Upper lobe of left lung (tissue), 6 donors: ENCODE data around the gene TBCK. TPM values are rescaled to one million over a fixed set of nuclear protein-coding genes. Genes with fewer than 3 reads are reported as not detected.

Source experiments
- ATAC-seq, 2 donors: fragments of 200-7000 bp; cut with Tn5 transposase; one replicate each; pipeline ENCODE4 v1.9.1; 2022; ENCODE audit warnings: mild to moderate bottlenecking in 2 of 2, moderate library complexity in 2 of 2; ENCODE audit not compliant: low FRiP score in 2 of 2
- DNase-seq, 2 donors: peaks; one replicate each; pipeline ENCODE4 v3.0.0-alpha.2; 2019 to 2020
- H3K27ac ChIP-seq, 4 donors: fragments of 200-600 bp; sonication (generic); one replicate each; pipeline ENCODE4 v1.5.1; 2016 to 2019
- H3K27me3 ChIP-seq, 4 donors: fragments of 200-600 bp; sonication (generic); one replicate each; pipeline ENCODE4 v1.5.1; 2017 to 2019
- H3K36me3 ChIP-seq, 4 donors: fragments of 200-600 bp; sonication (generic); one replicate each; pipeline ENCODE4 v1.5.1; 2016 to 2019
- H3K4me1 ChIP-seq, 4 donors: fragments of 200-600 bp; sonication (generic); one replicate each; pipeline ENCODE4 v1.5.1; 2018 to 2019
- H3K4me3 ChIP-seq, 4 donors: fragments of 200-600 bp; sonication (generic); one replicate each; pipeline ENCODE4 v1.5.1; 2017 to 2019; ENCODE audit warnings: mild to moderate bottlenecking in 2 of 4, moderate library complexity in 1 of 4
- H3K9me3 ChIP-seq, 4 donors: fragments of 200-600 bp; sonication (generic); one replicate each; pipeline ENCODE4 v1.5.1; 2018 to 2019
- EP300 ChIP-seq, 4 donors: sonication (generic); formaldehyde crosslinking; IDR thresholded peaks; one replicate each; pipeline ENCODE4 v1.5.1; 2017; ENCODE audit warnings: antibody characterized with exemption in 4 of 4, control low read depth in 2 of 4
- POLR2A ChIP-seq, 4 donors: fragments of 450-650 bp; IDR thresholded peaks; one replicate each; pipeline ENCODE4 v1.5.1; 2016 to 2017; ENCODE audit warnings: antibody characterized with exemption in 4 of 4, mild to moderate bottlenecking in 2 of 4
- POLR2AphosphoS5 ChIP-seq, 2 donors: sonication (generic); formaldehyde crosslinking; IDR thresholded peaks; one replicate each; pipeline ENCODE4 v1.5.1; 2017; ENCODE audit warnings: antibody characterized with exemption in 2 of 2
- WGBS, 2 donors: methylation state at CpG; one replicate each; pipeline ENCODE4 v1.1.5; 2017 to 2018; 5-methylcytosine and 5-hydroxymethylcytosine counted together
- total RNA-seq, 6 donors: library from RNA; depleted of rRNA in 4 of 6; stranded (reverse); fragments of >200 nt in 4 of 6; gene quantifications; one replicate each; pipeline versions ENCODE4 v1.1.0 to v1.2.1, GENCODE V29; 2016 to 2021
- TF ChIP-seq, protein P1 (sequence below), 6 experiments: fragments of 450-650 bp in 4 of 6; fragments of 200-600 bp in 2 of 6; sonication (generic) in 2 of 6; IDR thresholded peaks; one replicate each; pipeline ENCODE4 v1.5.1; 2016 to 2019; ENCODE audit warnings: antibody characterized with exemption in 6 of 6
- donor health status: DM: no; HTN: no; CAD: no; lungs with moderate emphysema.
- donor health status: DM: no; HTN: yes; CAD: no; lungs with severe emphysema.

Gene TBCK
- total RNA-seq, 6 donors from 2014 or later: 24.8 to 54.5 (median 32.3) TPM

DNA sequence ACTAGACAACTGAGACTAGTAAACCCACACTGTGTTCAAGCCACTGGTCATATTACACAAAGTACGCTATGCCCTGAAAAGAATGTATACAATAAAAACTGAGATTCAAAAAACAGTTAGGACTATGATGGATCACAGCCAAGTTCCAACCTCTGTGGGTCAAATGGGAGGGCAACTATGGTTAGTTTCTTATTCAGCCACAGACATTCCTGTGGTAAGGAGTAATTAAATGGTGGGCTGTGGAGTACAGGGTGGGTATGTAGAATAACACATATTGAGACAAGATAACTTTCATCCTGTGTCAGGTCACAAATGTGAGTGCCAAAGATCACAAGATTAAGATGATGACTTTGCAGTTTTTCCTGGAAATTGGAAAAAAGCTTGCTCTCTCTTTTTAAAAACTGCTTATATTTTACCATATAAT is 253.5 kb downstream of the TBCK start:
- 46 to 55% methylated on average over 1 of the region's 1 CpG for WGBS, 2 donors
- H3K4me3 ChIP-seq: no peak overlapping the region
- no peak for ATAC-seq
- H3K9me3 ChIP-seq: no peaks in the 10 kb centered on the region
- no peak for DNase-seq
- no peaks in the 10 kb centered on the region for H3K27me3 ChIP-seq
- TF ChIP-seq POLR2A (IDR thresholded peaks at IDR 0.05) (no peak), EP300 (IDR thresholded peaks at IDR 0.05) (no peak), POLR2AphosphoS5 (IDR thresholded peaks at IDR 0.05) (no peak)
- TF ChIP-seq, protein P1, sequence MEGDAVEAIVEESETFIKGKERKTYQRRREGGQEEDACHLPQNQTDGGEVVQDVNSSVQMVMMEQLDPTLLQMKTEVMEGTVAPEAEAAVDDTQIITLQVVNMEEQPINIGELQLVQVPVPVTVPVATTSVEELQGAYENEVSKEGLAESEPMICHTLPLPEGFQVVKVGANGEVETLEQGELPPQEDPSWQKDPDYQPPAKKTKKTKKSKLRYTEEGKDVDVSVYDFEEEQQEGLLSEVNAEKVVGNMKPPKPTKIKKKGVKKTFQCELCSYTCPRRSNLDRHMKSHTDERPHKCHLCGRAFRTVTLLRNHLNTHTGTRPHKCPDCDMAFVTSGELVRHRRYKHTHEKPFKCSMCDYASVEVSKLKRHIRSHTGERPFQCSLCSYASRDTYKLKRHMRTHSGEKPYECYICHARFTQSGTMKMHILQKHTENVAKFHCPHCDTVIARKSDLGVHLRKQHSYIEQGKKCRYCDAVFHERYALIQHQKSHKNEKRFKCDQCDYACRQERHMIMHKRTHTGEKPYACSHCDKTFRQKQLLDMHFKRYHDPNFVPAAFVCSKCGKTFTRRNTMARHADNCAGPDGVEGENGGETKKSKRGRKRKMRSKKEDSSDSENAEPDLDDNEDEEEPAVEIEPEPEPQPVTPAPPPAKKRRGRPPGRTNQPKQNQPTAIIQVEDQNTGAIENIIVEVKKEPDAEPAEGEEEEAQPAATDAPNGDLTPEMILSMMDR (IDR thresholded peaks at IDR 0.05): no peak
- no peak overlapping the region for H3K27ac ChIP-seq
- H3K36me3 ChIP-seq: no peaks in the 10 kb centered on the region
- H3K4me1 ChIP-seq: no peaks in the 10 kb centered on the region

DNA sequence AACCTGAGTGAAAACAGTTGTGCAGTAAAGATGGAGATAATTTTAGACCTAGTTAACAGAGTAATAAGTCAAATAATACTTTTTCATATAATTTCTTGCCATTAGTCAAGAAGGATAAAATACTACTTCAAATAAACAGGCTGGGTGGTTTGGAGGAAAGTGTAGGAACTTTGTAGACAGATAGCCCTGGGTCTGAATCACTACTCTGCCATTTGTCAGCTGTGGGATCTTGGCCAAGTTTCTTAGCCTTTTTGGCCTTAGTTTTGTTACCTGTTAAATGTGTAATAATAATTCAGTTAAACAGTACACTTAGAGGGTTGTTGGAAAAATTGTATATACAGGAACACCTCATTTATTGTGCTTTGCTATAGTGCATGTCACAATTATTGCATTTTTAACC is 257.1 kb downstream of the TBCK start:
- H3K9me3 ChIP-seq: no peaks in the 10 kb centered on the region
- no peaks in the 10 kb centered on the region for H3K27me3 ChIP-seq
- no peaks in the 10 kb centered on the region for H3K36me3 ChIP-seq
- no peak overlapping the region for H3K4me3 ChIP-seq
- H3K4me1 ChIP-seq: no peaks in the 10 kb centered on the region
- no peak overlapping the region for H3K27ac ChIP-seq
- DNase-seq (no peak), ATAC-seq (no peak)
- TF ChIP-seq, protein P1 (IDR thresholded peaks at IDR 0.05): no peak
- TF ChIP-seq EP300 (IDR thresholded peaks at IDR 0.05): no peak
- TF ChIP-seq POLR2AphosphoS5 (IDR thresholded peaks at IDR 0.05): no peak
- no peak for TF ChIP-seq POLR2A (IDR thresholded peaks at IDR 0.05)

DNA sequence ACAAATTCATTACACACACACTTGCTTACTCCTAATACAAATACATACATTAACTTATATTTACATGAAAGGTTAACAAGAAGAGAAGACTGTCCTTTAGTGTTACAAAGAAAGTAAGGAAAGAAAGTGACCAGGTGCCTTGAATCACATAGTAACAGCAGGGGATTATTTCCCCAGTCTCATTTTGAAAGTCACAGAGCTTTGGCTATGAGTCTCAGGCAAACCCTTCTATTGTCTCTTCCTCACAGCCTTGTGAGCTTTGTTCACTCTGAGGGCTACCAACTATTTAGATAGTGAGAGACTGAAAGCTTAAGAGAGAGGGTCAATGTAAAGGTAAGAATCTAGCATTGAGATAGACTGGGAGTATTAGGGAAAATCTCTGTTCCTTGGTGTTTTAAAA is 259.1 kb downstream of the TBCK start:
- DNase-seq (no peak), ATAC-seq (no peak)
- H3K36me3 ChIP-seq: no peaks in the 10 kb centered on the region
- H3K27me3 ChIP-seq: no peaks in the 10 kb centered on the region
- TF ChIP-seq POLR2AphosphoS5 (IDR thresholded peaks at IDR 0.05) (no peak), POLR2A (IDR thresholded peaks at IDR 0.05) (no peak), EP300 (IDR thresholded peaks at IDR 0.05) (no peak)
- TF ChIP-seq, protein P1 (IDR thresholded peaks at IDR 0.05): no peak
- H3K27ac ChIP-seq: no peak overlapping the region
- H3K9me3 ChIP-seq: no peaks in the 10 kb centered on the region
- no peak overlapping the region for H3K4me3 ChIP-seq
- H3K4me1 ChIP-seq: no peaks in the 10 kb centered on the region

DNA sequence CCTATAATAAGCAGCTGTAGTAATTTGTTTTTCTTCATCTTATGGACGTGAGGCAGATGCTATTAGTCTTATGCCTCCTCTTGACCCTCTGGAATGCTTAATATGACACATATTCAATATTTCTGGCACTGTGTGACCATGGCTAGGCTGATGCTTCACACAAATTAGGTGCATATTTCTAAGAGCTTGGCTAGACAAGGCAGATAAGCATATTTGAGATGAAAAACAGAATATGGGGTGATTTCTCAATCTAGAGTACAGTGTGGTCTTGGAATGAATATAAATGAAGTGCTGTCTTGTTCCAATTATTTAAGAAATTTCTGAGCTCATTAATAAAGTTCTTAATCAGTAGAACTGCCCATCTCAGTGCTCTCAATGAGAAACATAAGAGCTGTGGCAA is 264.5 kb downstream of the TBCK start:
- no peaks in the 10 kb centered on the region for H3K9me3 ChIP-seq
- no peaks in the 10 kb centered on the region for H3K4me1 ChIP-seq
- no peak for DNase-seq
- H3K27ac ChIP-seq: no peak overlapping the region
- TF ChIP-seq, protein P1 (IDR thresholded peaks at IDR 0.05): no peak
- TF ChIP-seq EP300 (IDR thresholded peaks at IDR 0.05): no peak
- TF ChIP-seq POLR2A (IDR thresholded peaks at IDR 0.05): no peak
- no peak for TF ChIP-seq POLR2AphosphoS5 (IDR thresholded peaks at IDR 0.05)
- no peak overlapping the region for H3K4me3 ChIP-seq
- H3K27me3 ChIP-seq: no peaks in the 10 kb centered on the region
- peak in 1 of 2 donors; percentile 17 for ATAC-seq
- no peaks in the 10 kb centered on the region for H3K36me3 ChIP-seq
- WGBS, 2 donors: 52 to 68% methylated on average over 1 of the region's 1 CpG

DNA sequence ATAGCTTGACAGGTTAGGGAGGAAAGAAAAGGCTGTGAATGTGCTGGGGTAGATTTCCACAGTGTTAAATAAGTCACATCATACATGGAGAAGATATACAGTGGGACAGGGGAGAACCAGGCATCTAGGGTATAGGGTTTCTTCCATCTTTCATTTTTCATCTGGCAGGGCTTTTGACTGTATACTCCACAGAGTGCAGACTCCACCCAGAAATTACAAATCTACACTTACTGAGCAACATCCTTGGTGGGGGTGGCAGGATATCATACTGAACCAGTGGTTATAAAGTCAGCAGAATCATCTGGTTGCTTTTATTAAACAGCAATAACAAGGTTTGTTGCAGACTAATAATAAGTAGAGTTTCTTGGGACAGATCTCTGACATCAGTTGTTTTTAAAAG is 266.5 kb downstream of the TBCK start:
- Histone ChIP-seq H3K9me3 (no peaks in the 10 kb centered on the region), H3K36me3 (peaks cover 0 to 11% (median 1%) of the 10 kb centered on the region in 4 donors), H3K4me1 (no peaks in the 10 kb centered on the region), H3K4me3 (no peak overlapping the region), H3K27me3 (no peaks in the 10 kb centered on the region), H3K27ac (no peak overlapping the region)
- ATAC-seq (no peak), DNase-seq (no peak)
- TF ChIP-seq POLR2AphosphoS5 (IDR thresholded peaks at IDR 0.05) (no peak), POLR2A (IDR thresholded peaks at IDR 0.05) (no peak), EP300 (IDR thresholded peaks at IDR 0.05) (no peak)
- TF ChIP-seq, protein P1 (IDR thresholded peaks at IDR 0.05): no peak
